CD4-positive, CD25-positive, alpha-beta regulatory T cell (primary cell): ENCODE data around the gene SMIM22. TPM values are rescaled to one million over a fixed set of nuclear protein-coding genes. Genes with fewer than 3 reads are reported as not detected.

Source experiments
- ATAC-seq, 2 donors: fragments of 150-1000 bp; cut with Tn5 transposase; one replicate each; pipeline ENCODE4 v1.10.0; 2021; ENCODE audit warnings: low read depth in 2 of 2, moderate number of reproducible peaks in 2 of 2, moderate library complexity in 1 of 2
- DNase-seq, 3 donors: peaks; one replicate each; pipeline versions ENCODE4 v3.0.0 to v3.0.0-alpha.2; 2012 to 2022; ENCODE audit warnings: mixed read lengths in 1 of 3
- H3K27ac ChIP-seq: one replicate; pipeline ENCODE4 v1.7.0; 2013; ENCODE audit warnings: mild to moderate bottlenecking, low read length; ENCODE audit not compliant: insufficient read depth, poor library complexity, severe bottlenecking
- H3K27me3 ChIP-seq: one replicate; pipeline ENCODE4 v1.7.0; 2013; ENCODE audit warnings: low read length; ENCODE audit not compliant: control insufficient read depth, insufficient read depth
- H3K36me3 ChIP-seq: one replicate; pipeline ENCODE4 v1.7.0; 2013; ENCODE audit warnings: mild to moderate bottlenecking, low read length, moderate library complexity; ENCODE audit not compliant: control insufficient read depth, insufficient read depth
- H3K4me1 ChIP-seq: 2 replicates; pipeline ENCODE4 v1.7.0; 2013; ENCODE audit warnings: mild to moderate bottlenecking, low read length; ENCODE audit not compliant: insufficient read depth, control insufficient read depth, poor library complexity, severe bottlenecking
- H3K4me3 ChIP-seq: one replicate; pipeline ENCODE4 v1.7.0; 2013; ENCODE audit warnings: low read depth, mild to moderate bottlenecking, low read length, moderate library complexity
- H3K9me3 ChIP-seq, 2 experiments: 1 replicate in 1 of 2; 2 replicates in 1 of 2; pipeline ENCODE4 v1.7.0; 2013; ENCODE audit warnings: low read length in 2 of 2, mild to moderate bottlenecking in 1 of 2, moderate library complexity in 1 of 2; ENCODE audit not compliant: control insufficient read depth in 2 of 2
- H3K27ac Mint-ChIP-seq, 3 donors: one replicate each; pipeline ENCODE4 v1.8.0; 2020 to 2022; ENCODE audit warnings: mild to moderate bottlenecking in 3 of 3, mixed read lengths in 3 of 3, moderate library complexity in 2 of 3
- H3K27me3 Mint-ChIP-seq: one replicate; pipeline ENCODE4 v1.8.0; 2022; ENCODE audit warnings: mild to moderate bottlenecking, mixed read lengths
- H3K36me3 Mint-ChIP-seq: one replicate; pipeline ENCODE4 v1.8.0; 2020; ENCODE audit warnings: mixed read lengths
- H3K4me1 Mint-ChIP-seq, 4 donors: one replicate each; pipeline ENCODE4 v1.8.0; 2020 to 2022; ENCODE audit warnings: mixed read lengths in 4 of 4, mild to moderate bottlenecking in 1 of 4
- H3K4me3 Mint-ChIP-seq, 4 donors: one replicate each; pipeline ENCODE4 v1.8.0; 2020 to 2022; ENCODE audit warnings: mild to moderate bottlenecking in 4 of 4, mixed read lengths in 4 of 4, moderate library complexity in 3 of 4
- H3K9me3 Mint-ChIP-seq, 7 donors: one replicate each; pipeline ENCODE4 v1.8.0; 2020 to 2022; ENCODE audit warnings: mixed read lengths in 7 of 7, mild to moderate bottlenecking in 3 of 7, moderate library complexity in 2 of 7
- polyA plus RNA-seq, 4 donors: library from polyadenylated mRNA; unstranded; fragments of 300-500 nt; fragmentation: Illumina TruSeq; gene quantifications; one replicate each; pipeline ENCODE4 v1.2.3, GENCODE V29; 2021
- total RNA-seq: library from RNA; stranded (reverse); gene quantifications from one replicate; pipeline ENCODE4 v1.2.3, GENCODE V29; 2022

SMIM22 gene
- total and polyA plus RNA-seq, 5 donors from 2014 or later: not detected

- peaks cover 0 to 26% (median 6%) of the 10 kb centered on the region in 4 donors for H3K4me1 Mint-ChIP-seq
- H3K27me3 ChIP-seq: no peaks in the 10 kb centered on the region
- H3K27ac Mint-ChIP-seq: peak overlapping the region; percentile 79 to 86 (median 86)
- DNase-seq (peak in 1 of 3 donors; percentile 14), ATAC-seq (no peak)
- no peak overlapping the region for H3K4me3 ChIP-seq
- H3K9me3 ChIP-seq: no peaks in the 10 kb centered on the region
- no peaks in the 10 kb centered on the region for H3K9me3 Mint-ChIP-seq
- peak overlapping the region in 3 of 4 donors; percentile 30 to 69 (median 69) for H3K4me3 Mint-ChIP-seq
- H3K27ac ChIP-seq: no peak overlapping the region
- H3K36me3 ChIP-seq: peaks cover 6% of the 10 kb centered on the region
- H3K4me1 ChIP-seq: peaks cover 21% of the 10 kb centered on the region
- no peaks in the 10 kb centered on the region for H3K27me3 Mint-ChIP-seq
- H3K36me3 Mint-ChIP-seq: no peaks in the 10 kb centered on the region
Observed at GRCh38 chr16:4800290-4801041, 5.3 kb downstream of the SMIM22 start.

DNA sequence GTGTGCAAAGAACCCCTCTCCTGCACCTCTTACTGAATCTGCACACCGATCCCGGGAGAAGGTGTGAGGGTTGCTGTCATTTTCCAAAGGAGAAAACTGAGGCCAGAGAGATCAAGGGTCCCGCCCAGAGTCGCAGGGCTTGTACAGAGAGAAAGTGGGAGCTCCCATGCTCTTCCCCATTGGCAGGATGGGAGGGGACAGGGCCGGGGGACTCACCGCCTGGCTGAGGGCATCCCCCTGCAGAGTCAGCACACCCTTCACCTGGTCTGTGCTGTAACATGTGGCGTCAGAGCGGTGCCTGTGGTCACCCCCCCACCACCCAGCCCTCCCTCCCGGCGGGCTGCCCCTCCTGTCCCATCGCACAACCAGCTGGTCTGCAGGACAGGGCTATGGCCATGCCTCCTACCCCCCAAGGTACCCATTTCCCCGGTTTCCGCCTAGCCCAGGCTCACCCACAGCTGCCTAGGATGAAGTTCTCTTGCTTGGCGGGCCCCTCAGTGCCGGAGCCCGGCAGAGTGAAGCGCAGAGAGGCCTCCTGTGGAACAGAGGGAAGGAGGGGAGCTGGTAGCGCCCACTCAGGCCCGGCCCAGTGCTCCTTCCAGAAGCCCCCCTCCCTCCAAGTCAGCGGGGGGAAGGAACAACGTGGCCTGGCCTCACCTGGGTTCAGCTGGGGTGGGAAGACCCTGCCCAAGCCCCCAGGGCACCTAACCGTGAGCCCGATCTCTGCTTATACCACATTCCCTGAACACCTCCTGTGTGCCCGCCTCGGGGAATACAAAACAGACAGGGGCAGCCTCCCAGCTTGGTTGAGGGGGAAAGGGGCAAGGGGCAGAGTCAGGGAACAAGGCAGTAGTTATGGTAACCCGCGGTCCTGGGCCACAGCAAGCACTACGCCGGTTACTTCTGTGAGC, 6.1 kb downstream of the SMIM22 start:
- no peaks in the 10 kb centered on the region for H3K36me3 Mint-ChIP-seq
- peak overlapping the region; percentile 88 to 96 (median 90) for H3K4me3 Mint-ChIP-seq
- peak overlapping the region; percentile 85 to 93 (median 86) for H3K27ac Mint-ChIP-seq
- DNase-seq (no peak), ATAC-seq (no peak)
- Histone ChIP-seq H3K4me1 (peaks cover 21% of the 10 kb centered on the region), H3K27ac (peak overlapping the region; percentile 90), H3K36me3 (peaks cover 9% of the 10 kb centered on the region), H3K9me3 (no peaks in the 10 kb centered on the region), H3K4me3 (peak overlapping the region; percentile 64), H3K27me3 (no peaks in the 10 kb centered on the region)
- peaks cover 0 to 26% (median 6%) of the 10 kb centered on the region in 4 donors for H3K4me1 Mint-ChIP-seq
- no peaks in the 10 kb centered on the region for H3K27me3 Mint-ChIP-seq
- H3K9me3 Mint-ChIP-seq: no peaks in the 10 kb centered on the region

- Histone ChIP-seq H3K36me3 (peaks cover 14% of the 10 kb centered on the region), H3K27ac (peak within 1 kb of the TSS; percentile 90), H3K27me3 (no peaks in the 10 kb centered on the region), H3K9me3 (no peaks in the 10 kb centered on the region), H3K4me1 (peaks cover 21% of the 10 kb centered on the region), H3K4me3 (peak within 1 kb of the TSS; percentile 64)
- no peaks in the 10 kb centered on the region for H3K9me3 Mint-ChIP-seq
- H3K36me3 Mint-ChIP-seq: no peaks in the 10 kb centered on the region
- H3K27me3 Mint-ChIP-seq: no peaks in the 10 kb centered on the region
- H3K4me3 Mint-ChIP-seq: peak within 1 kb of the TSS; percentile 88 to 96 (median 92)
- DNase-seq (peak; percentile 84 to 95 (median 88)), ATAC-seq (peak; percentile 70 to 77)
- peaks cover 0 to 26% (median 6%) of the 10 kb centered on the region in 4 donors for H3K4me1 Mint-ChIP-seq
- peak within 1 kb of the TSS; percentile 85 to 93 (median 86) for H3K27ac Mint-ChIP-seq
Observed at GRCh38 chr16:4801962-4802658, 6.9 kb downstream of the SMIM22 start, which contains the start of gene ROGDI. ROGDI (minus strand) TSS chr16:4802633; CDS start chr16:4802571, 62 bp downstream.

DNA sequence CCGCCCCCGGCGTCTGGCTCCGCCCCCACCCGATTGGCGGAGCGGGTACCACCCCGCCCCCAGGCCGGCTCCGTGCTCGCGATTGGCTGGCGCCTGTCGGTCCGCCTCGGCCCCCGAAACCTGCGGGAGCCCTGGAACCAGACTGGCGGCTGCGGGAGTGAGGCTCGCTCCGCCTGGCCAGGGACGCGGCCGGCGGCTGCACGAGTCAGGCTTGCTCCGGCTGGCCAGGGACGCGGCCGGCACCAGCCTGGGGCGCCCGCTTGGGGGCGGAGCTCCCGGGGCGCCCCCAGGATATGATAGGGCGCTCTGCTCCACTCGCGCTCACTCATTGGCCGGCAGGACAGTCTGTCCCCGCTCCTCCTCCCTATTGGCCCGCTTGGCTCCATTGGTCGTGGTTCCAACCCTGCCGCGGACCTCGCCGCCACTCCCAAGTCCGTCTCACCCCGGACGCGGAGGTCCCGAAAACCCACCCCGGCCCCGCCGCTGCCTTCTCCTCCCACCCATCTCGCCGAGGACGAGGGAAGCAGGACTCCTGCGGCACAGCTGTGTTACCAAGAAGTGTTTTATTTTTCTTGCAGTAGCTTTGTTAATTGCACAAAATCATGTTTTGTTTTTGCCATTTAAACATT, 7.6 kb downstream of the SMIM22 start:
- Histone ChIP-seq H3K4me1 (peaks cover 21% of the 10 kb centered on the region), H3K4me3 (peak overlapping the region; percentile 59), H3K36me3 (peaks cover 18% of the 10 kb centered on the region), H3K27me3 (no peaks in the 10 kb centered on the region), H3K27ac (peak overlapping the region; percentile 90), H3K9me3 (no peaks in the 10 kb centered on the region)
- peak overlapping the region in 1 of 3 donors; percentile 46 for H3K27ac Mint-ChIP-seq
- peaks cover 6% of the 10 kb centered on the region for H3K36me3 Mint-ChIP-seq
- peak overlapping the region; percentile 85 to 96 (median 92) for H3K4me3 Mint-ChIP-seq
- ATAC-seq: peak; percentile 86 to 88
- H3K9me3 Mint-ChIP-seq: no peaks in the 10 kb centered on the region
- no peaks in the 10 kb centered on the region for H3K27me3 Mint-ChIP-seq
- peaks cover 0 to 26% (median 6%) of the 10 kb centered on the region in 4 donors for H3K4me1 Mint-ChIP-seq
- DNase-seq: peak; percentile 84 to 91 (median 91)

DNA sequence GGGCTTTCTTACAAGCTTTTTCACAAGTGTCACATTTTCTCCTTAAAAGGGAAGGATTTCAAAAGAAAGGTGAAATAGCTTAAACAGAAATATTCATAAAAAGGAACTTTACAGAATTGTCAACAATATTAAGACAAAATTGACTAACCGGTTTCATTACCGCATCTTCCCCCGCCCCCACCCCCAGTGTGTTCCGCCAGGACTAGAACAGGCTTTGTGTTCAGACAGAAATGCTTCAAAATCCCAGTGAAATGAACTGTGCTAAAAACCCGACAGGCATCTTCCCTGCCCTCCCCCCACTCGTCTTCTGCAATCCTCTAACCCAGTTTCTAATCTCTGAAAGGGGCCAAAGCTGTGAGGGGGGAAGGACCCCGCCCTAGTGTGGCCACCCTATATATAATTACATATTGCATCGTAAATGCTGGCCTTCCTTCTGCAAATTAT, 8.3 kb downstream of the SMIM22 start:
- H3K4me3 ChIP-seq: peak overlapping the region; percentile 59
- no peak overlapping the region for H3K27ac Mint-ChIP-seq
- H3K4me1 Mint-ChIP-seq: peaks cover 0 to 26% (median 6%) of the 10 kb centered on the region in 4 donors
- peak overlapping the region; percentile 90 for H3K27ac ChIP-seq
- peaks cover 21% of the 10 kb centered on the region for H3K4me1 ChIP-seq
- no peaks in the 10 kb centered on the region for H3K9me3 Mint-ChIP-seq
- DNase-seq (no peak), ATAC-seq (no peak)
- H3K4me3 Mint-ChIP-seq: peak overlapping the region; percentile 85 to 96 (median 92)
- no peaks in the 10 kb centered on the region for H3K9me3 ChIP-seq
- H3K36me3 Mint-ChIP-seq: peaks cover 7% of the 10 kb centered on the region
- no peaks in the 10 kb centered on the region for H3K27me3 ChIP-seq
- no peaks in the 10 kb centered on the region for H3K27me3 Mint-ChIP-seq
- H3K36me3 ChIP-seq: peaks cover 18% of the 10 kb centered on the region

DNA sequence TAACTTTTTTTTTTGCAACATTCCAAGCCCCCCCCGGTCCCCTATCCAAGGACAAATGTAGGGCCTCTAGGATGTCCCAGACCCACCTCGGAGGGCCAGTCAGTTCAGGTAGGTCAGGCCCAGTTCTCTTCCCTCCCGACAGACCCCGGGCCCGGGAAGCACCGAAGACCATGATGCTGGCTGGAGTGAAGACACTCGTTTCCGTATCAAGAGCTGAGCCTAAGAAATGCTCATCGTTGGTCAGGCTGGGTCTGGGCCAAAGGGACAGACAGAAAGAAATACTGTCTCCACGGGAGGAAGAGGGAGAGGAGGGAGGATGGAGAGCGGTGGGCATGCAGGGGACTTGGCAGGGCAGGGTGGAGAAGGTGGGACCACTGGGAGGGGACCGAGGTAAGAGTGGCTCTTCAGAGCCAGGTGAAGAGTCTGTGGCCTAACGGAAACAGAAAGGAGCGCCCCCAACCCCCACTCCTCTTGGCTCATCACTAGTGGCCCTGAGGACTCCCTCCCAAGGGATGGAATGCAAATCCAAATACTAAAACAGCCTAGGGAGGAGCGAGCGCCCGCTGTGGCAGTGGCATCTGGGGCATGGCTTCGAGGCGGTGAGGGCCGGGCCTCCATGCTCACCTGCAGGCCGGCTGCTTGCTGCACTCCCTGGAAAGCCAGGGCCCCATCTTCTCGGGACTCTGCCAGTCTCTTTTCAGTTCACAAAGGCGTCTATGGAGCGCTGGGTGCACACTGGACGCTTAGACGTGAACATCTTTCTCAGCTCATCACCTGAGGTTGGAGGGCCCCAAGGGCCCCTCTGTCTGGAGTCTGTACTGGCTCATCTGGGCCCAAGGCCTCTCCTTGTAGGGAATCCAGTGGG, 9.0 kb downstream of the SMIM22 start:
- peaks cover 7% of the 10 kb centered on the region for H3K36me3 Mint-ChIP-seq

More for the DNA sequence above, 9.0 kb downstream of the SMIM22 start:
- Histone ChIP-seq H3K27ac (no peak overlapping the region), H3K27me3 (no peaks in the 10 kb centered on the region), H3K36me3 (peaks cover 24% of the 10 kb centered on the region), H3K4me3 (no peak overlapping the region), H3K9me3 (no peaks in the 10 kb centered on the region), H3K4me1 (peaks cover 21% of the 10 kb centered on the region)
- Mint-ChIP-seq H3K27ac (peak overlapping the region in 1 of 3 donors; percentile 52), H3K4me1 (peaks cover 0 to 26% (median 6%) of the 10 kb centered on the region in 4 donors), H3K9me3 (no peaks in the 10 kb centered on the region), H3K4me3 (peak overlapping the region; percentile 10 to 96 (median 52)), H3K27me3 (no peaks in the 10 kb centered on the region)
- DNase-seq: no peak
- ATAC-seq: no peak
